Measurements from ENCODE around the gene AMH. TPM values are rescaled to one million over a fixed set of nuclear protein-coding genes. Genes with fewer than 3 reads are reported as not detected.

The AMH gene
- total RNA-seq, 1 experiment from 2014 or later, result 1.9 TPM

DNA sequence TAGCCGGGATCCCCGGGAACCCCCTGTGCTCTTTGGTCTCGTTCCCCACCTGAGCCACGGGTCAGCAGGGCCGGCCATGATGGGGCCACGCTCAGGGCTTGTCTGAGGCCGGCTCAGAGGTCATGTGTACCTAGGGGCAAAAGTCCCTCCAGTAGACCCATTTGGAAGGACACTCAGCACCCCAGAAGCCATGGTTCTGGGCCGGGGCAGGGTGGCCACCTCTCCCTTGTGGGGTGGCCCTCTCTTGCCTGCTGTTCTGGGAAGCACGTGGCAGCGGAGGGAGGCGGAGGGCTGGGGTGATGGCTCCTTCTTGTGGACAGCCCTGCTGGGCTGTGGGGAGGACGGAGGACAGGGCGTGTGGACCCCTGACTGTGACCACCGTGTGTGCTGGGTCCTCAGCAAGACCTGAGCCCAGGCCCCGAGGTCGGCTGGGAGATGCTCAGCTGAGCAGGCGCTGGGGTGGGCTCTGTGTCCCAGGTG is 39.3 kb downstream of the AMH start:
- Histone ChIP-seq H3K79me2 (ENCODE audit: low read length) (no peaks in the 10 kb centered on the region), H3K9ac (ENCODE audit: low read length) (no peak overlapping the region), H3K4me1 (ENCODE audit: low read length) (peaks cover 13% of the 10 kb centered on the region), H3K27me3 (ENCODE audit: low read length) (no peaks in the 10 kb centered on the region), H3K36me3 (ENCODE audit: insufficient read depth, low read length) (no peaks in the 10 kb centered on the region), H3K9me2 (replicated peaks; ENCODE audit: insufficient read depth, low read length) (no peaks in the 10 kb centered on the region), H4K20me1 (ENCODE audit: insufficient read depth, low read depth, low read length) (no peaks in the 10 kb centered on the region), H2AFZ (ENCODE audit: low read length) (no peak overlapping the region), H3K4me2 (ENCODE audit: low read depth, low read length, poor library complexity, severe bottlenecking) (no peak overlapping the region), H3K9me3 (ENCODE audit: low read length) (no peaks in the 10 kb centered on the region), H3K4me3 (ENCODE audit: low read length) (no peak overlapping the region), H3K27ac (ENCODE audit: low read length) (no peak overlapping the region)
- no peak for DNase-seq

DNA sequence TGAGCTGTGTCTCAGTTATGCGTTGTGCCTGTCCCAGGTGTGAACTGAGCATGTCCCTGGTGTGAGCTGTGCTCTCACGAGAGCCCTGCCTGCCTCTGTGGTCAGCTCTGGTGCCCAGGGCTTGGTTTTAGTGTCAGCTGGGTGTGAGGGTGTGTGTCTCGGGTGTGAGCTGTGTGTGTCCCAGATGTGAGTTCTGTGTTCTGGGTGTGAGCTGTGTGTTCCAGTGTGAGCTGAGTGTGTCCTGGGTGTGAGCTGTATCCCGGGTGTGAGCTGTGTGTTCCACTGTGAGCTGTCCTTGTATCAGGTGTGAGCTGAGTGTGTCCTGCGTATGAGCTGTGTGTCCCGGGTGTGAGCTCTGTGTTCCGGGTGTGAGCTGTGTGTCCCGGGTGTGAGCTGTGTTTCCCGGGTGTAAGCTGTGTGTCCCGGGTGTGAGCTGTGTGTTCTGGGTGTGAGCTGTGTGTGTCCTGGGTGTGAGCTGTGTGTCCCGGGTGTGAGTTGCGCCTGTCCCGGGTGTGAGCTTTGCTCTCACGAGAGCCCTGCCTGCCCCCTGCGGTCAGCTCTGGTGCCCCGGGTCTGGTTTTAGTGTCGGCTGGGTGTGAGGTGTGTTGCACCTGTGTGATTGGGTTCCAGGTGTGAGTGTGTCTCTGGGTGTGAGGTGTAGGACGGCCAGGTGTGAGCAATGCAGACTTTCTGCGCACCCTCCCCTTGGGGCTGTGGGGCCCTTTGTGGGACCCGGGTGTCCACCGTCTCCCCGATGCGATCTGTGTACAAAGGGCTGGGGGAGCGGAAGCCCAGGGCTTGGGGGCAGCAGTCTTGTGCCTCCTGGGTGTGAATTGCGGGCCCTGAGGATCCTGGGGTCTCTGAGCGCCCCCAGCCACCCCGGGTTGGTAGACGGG is 39.9 kb downstream of the AMH start:
- H3K4me3 ChIP-seq (ENCODE audit: low read length), result peak overlapping the region; percentile 59; the same call in 1 of the 2 replicates
- H3K27me3 ChIP-seq (ENCODE audit: low read length), result no peaks in the 10 kb centered on the region
- H3K9ac ChIP-seq (ENCODE audit: low read length), result peak overlapping the region; percentile 54
- no peaks in the 10 kb centered on the region for H3K36me3 ChIP-seq (ENCODE audit: insufficient read depth, low read length)
- H3K9me2 ChIP-seq (replicated peaks; ENCODE audit: insufficient read depth, low read length), result no peaks in the 10 kb centered on the region
- H4K20me1 ChIP-seq (ENCODE audit: insufficient read depth, low read depth, low read length), result no peaks in the 10 kb centered on the region
- H3K79me2 ChIP-seq (ENCODE audit: low read length), result no peaks in the 10 kb centered on the region
- peak overlapping the region; percentile 84; the same call in 1 of the 2 replicates for H2AFZ ChIP-seq (ENCODE audit: low read length)
- H3K9me3 ChIP-seq (ENCODE audit: low read length), result no peaks in the 10 kb centered on the region
- H3K27ac ChIP-seq (ENCODE audit: low read length), result no peak overlapping the region
- H3K4me2 ChIP-seq (ENCODE audit: low read depth, low read length, poor library complexity, severe bottlenecking), result peak overlapping the region; percentile 62
- DNase-seq, result no peak
- peaks cover 13% of the 10 kb centered on the region for H3K4me1 ChIP-seq (ENCODE audit: low read length)

DNA sequence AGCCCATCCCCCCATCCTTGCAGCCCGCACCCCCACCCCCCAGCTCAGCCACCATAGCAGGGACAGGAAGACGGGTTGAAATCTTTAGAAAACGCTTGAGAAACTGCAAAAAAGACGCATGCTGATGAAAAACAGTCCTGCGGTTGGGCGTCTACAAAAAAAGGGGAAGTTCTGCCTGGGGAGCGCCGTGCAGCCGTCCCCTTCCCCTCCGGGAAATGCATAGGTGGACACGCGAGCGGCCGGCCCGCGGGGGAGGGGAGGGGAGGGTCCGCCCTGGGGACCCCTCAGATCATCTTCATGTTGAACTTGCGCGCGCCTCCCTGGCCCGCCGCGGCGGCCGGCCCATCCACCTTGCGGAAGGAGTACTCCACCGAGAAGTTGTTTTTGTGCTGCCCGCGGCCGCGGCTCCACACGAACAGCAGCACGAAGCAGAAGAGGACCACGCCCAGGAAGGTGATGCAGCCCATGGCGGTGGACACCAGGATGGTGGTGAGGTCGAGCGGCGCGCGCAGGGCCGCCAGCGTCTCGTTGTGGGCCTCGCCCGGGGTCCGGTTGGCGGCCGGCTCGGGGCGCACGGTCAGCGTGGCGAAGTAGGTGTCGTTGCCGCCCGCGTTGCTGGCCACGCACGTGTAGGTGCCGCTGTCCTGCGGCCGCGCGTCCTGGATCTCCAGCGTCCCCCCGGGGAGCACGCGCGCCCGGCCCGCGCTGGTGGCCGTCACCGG is 40.8 kb downstream of the AMH start:
- H3K79me2 ChIP-seq (ENCODE audit: low read length), result no peaks in the 10 kb centered on the region
- H3K9me3 ChIP-seq (ENCODE audit: low read length), result no peaks in the 10 kb centered on the region
- H3K4me1 ChIP-seq (ENCODE audit: low read length), result peaks cover 13% of the 10 kb centered on the region
- H2AFZ ChIP-seq (ENCODE audit: low read length), result peak overlapping the region; percentile 84; the same call in 1 of the 2 replicates
- no peak overlapping the region for H3K27ac ChIP-seq (ENCODE audit: low read length)
- no peaks in the 10 kb centered on the region for H4K20me1 ChIP-seq (ENCODE audit: insufficient read depth, low read depth, low read length)
- peak overlapping the region; percentile 59; the same call in 1 of the 2 replicates for H3K4me3 ChIP-seq (ENCODE audit: low read length)
- peak overlapping the region; percentile 62 for H3K4me2 ChIP-seq (ENCODE audit: low read depth, low read length, poor library complexity, severe bottlenecking)
- peak; percentile 85 for DNase-seq
- peak overlapping the region; percentile 54 for H3K9ac ChIP-seq (ENCODE audit: low read length)
- no peaks in the 10 kb centered on the region for H3K36me3 ChIP-seq (ENCODE audit: insufficient read depth, low read length)
- no peaks in the 10 kb centered on the region for H3K27me3 ChIP-seq (ENCODE audit: low read length)
- no peaks in the 10 kb centered on the region for H3K9me2 ChIP-seq (replicated peaks; ENCODE audit: insufficient read depth, low read length)

DNA sequence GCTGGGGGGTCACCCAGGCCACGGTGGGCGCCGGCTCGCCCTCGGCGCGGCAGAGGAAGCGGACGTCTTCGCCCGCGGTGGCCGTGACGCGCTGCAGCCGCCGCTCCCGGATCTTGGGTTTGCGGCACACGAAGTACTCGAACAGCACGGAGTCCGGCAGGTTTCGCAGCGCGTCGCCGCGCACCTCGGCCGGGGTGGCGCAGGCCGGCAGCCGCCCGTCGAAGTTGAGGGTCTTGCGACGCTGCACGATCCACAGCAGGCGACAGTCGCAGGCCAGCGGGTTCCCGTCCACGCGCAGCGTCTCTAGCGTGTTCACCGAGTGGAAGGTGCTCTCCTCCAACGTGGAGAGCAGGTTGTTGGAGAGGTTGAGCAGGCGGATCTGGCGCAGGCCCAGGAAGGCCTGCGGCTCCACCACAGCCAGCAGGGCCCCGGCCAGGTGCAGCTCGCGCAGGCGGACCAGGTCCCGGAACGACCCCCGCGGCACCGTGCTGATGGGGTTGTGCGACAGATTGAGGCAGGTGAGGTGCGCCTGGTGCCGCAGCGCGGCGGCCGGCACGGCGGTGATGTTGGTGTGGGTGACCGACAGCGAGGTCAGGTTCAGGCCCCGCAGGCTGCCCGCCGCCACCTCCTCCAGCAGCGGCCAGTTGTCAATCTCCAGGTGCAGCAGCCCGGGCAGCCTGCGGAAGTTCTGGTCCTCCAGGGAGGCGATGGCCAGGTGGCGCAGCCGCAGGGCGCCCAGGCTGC is 41.5 kb downstream of the AMH start:
- Histone ChIP-seq H3K27me3 (ENCODE audit: low read length) (no peaks in the 10 kb centered on the region), H3K36me3 (ENCODE audit: insufficient read depth, low read length) (no peaks in the 10 kb centered on the region), H3K9me2 (replicated peaks; ENCODE audit: insufficient read depth, low read length) (no peaks in the 10 kb centered on the region), H3K4me3 (ENCODE audit: low read length) (no peak overlapping the region), H4K20me1 (ENCODE audit: insufficient read depth, low read depth, low read length) (no peaks in the 10 kb centered on the region), H3K4me1 (ENCODE audit: low read length) (peaks cover 13% of the 10 kb centered on the region), H3K9ac (ENCODE audit: low read length) (no peak overlapping the region), H3K4me2 (ENCODE audit: low read depth, low read length, poor library complexity, severe bottlenecking) (no peak overlapping the region), H3K79me2 (ENCODE audit: low read length) (no peaks in the 10 kb centered on the region), H2AFZ (ENCODE audit: low read length) (no peak overlapping the region), H3K9me3 (ENCODE audit: low read length) (no peaks in the 10 kb centered on the region), H3K27ac (ENCODE audit: low read length) (no peak overlapping the region)
- no peak for DNase-seq

DNA sequence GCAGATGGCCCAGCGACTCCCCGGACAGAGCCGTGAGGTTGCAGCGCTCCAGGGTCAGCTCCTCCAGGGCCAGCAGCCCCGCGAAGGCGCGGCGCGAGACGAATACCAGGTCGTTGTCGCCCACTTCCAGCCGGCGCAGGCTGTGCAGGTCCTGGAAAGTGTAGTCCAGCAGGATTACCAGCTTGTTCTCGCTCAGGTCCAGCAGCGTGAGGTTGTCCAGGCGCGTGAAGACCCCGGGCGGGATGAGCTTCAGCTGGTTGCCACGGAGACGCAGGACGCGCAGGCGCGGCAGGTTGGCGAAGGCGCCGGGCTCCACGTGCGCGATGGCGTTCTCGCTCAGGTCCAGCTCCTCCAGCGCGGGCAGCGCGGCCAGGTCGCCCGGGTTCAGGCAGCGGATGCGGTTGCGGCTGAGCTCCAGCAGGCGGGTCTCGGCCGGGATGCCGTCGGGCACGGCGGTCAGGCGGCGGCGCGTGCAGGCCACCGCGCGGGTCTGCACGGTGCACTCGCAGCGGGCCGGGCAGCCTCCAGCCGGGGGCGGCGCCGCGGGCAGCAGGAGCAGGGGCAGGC is 42.1 kb downstream of the AMH start:
- H3K4me2 ChIP-seq (ENCODE audit: low read depth, low read length, poor library complexity, severe bottlenecking), result no peak overlapping the region
- H3K9ac ChIP-seq (ENCODE audit: low read length), result no peak overlapping the region
- peaks cover 13% of the 10 kb centered on the region for H3K4me1 ChIP-seq (ENCODE audit: low read length)

DNA sequence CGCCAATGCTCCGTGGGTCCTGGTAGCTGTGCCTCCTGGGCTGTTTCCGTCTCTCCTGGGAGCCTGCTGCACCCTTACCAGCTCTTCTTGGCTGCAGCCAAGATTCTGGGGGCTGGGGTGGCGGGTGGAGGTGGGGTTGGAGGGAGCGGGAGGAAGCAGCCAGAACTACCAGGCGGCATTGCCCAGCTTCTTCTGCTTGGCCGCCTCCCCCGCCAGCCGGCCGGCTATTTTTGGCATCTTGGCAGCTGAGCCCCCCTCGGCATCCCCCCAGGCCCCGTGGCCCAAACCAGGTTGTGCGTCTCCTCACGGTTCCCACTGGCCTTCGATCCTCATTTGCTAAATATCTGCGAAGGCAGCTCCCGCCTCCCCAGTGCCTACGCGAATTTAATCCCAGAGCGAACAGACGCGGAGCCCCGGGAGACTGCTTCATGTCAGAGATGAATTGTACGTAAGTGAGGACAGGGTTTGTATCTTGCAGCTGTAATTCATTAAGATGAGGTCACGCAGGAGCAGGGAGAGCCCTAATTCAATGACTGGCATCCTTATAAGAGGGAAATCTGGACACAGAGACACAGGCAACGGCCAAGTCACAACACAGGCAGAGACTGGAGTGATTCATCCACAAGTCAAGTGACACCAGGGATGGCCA is 45.7 kb downstream of the AMH start:
- Histone ChIP-seq H2AFZ (ENCODE audit: low read length) (no peak overlapping the region), H3K27me3 (ENCODE audit: low read length) (no peaks in the 10 kb centered on the region), H3K4me1 (ENCODE audit: low read length) (peaks cover 4% of the 10 kb centered on the region), H3K9me2 (replicated peaks; ENCODE audit: insufficient read depth, low read length) (no peaks in the 10 kb centered on the region), H3K9me3 (ENCODE audit: low read length) (no peaks in the 10 kb centered on the region), H3K4me3 (ENCODE audit: low read length) (no peak overlapping the region), H3K9ac (ENCODE audit: low read length) (no peak overlapping the region), H3K4me2 (ENCODE audit: low read depth, low read length, poor library complexity, severe bottlenecking) (no peak overlapping the region), H3K79me2 (ENCODE audit: low read length) (no peaks in the 10 kb centered on the region), H3K27ac (ENCODE audit: low read length) (no peak overlapping the region), H3K36me3 (ENCODE audit: insufficient read depth, low read length) (no peaks in the 10 kb centered on the region), H4K20me1 (ENCODE audit: insufficient read depth, low read depth, low read length) (no peaks in the 10 kb centered on the region)
- DNase-seq, result no peak

More for the DNA sequence above, 42.1 kb downstream of the AMH start:
- H3K27me3 ChIP-seq (ENCODE audit: low read length), result no peaks in the 10 kb centered on the region
- H2AFZ ChIP-seq (ENCODE audit: low read length), result no peak overlapping the region
- no peak for DNase-seq
- H3K9me2 ChIP-seq (replicated peaks; ENCODE audit: insufficient read depth, low read length), result no peaks in the 10 kb centered on the region
- no peaks in the 10 kb centered on the region for H4K20me1 ChIP-seq (ENCODE audit: insufficient read depth, low read depth, low read length)
- H3K36me3 ChIP-seq (ENCODE audit: insufficient read depth, low read length), result no peaks in the 10 kb centered on the region
- H3K27ac ChIP-seq (ENCODE audit: low read length), result no peak overlapping the region
- H3K79me2 ChIP-seq (ENCODE audit: low read length), result no peaks in the 10 kb centered on the region
- H3K9me3 ChIP-seq (ENCODE audit: low read length), result no peaks in the 10 kb centered on the region
- no peak overlapping the region for H3K4me3 ChIP-seq (ENCODE audit: low read length)

DNA sequence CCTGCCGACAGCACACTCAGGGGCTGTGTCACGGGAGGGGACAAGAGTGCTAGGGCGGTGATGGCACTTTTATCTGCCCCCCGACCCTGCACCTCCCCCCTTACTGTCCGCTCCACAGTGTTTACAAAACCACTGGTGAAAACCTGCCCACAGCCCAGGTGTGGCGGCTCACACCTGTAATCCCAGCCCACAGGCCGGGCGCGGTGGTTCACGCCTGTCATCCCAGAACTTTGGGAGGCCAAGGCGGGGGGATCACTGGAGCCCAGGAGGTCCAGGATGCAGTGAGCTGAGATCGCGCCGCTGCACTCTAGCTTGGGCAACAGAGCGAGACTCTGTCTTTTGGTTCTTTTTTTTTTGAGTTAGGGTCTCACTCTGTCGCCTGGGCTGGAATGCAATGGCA is 47.0 kb downstream of the AMH start:
- Histone ChIP-seq H3K4me3 (ENCODE audit: low read length) (no peak overlapping the region), H3K9ac (ENCODE audit: low read length) (no peak overlapping the region), H3K9me2 (replicated peaks; ENCODE audit: insufficient read depth, low read length) (no peaks in the 10 kb centered on the region), H3K4me1 (ENCODE audit: low read length) (no peaks in the 10 kb centered on the region), H2AFZ (ENCODE audit: low read length) (no peak overlapping the region), H3K79me2 (ENCODE audit: low read length) (no peaks in the 10 kb centered on the region), H3K9me3 (ENCODE audit: low read length) (no peaks in the 10 kb centered on the region), H4K20me1 (ENCODE audit: insufficient read depth, low read depth, low read length) (no peaks in the 10 kb centered on the region), H3K36me3 (ENCODE audit: insufficient read depth, low read length) (no peaks in the 10 kb centered on the region), H3K27me3 (ENCODE audit: low read length) (no peaks in the 10 kb centered on the region), H3K27ac (ENCODE audit: low read length) (no peak overlapping the region), H3K4me2 (ENCODE audit: low read depth, low read length, poor library complexity, severe bottlenecking) (no peak overlapping the region)
- DNase-seq, result no peak
